HEK293T (cell line): ENCODE measurements around the gene MFN1.
"Not testable (repeated sequence)": the region's sequence is repeated elsewhere in the genome, so short reads cannot be mapped to it uniquely, and the experiment has no call there.

Experiments used
- CTCF ChIA-PET: fragments of 350-600 bp; formaldehyde crosslinking; extraction: SDS; loops from one replicate; lab custom pipeline; 2021; ENCODE audit warnings: antibody characterized with exemption, inconsistent platforms; lab: Yijun Ruan, JAX
- POLR2A ChIA-PET: fragments of 350-600 bp; formaldehyde crosslinking; extraction: SDS; loops from one replicate; lab custom pipeline; 2020; ENCODE audit warnings: antibody characterized with exemption, inconsistent platforms; lab: Yijun Ruan, JAX
- DNase-seq: peaks from one replicate; pipeline ENCODE4 v3.0.0; 2012; ENCODE audit warnings: mixed read lengths; ENCODE audit errors: extremely low spot score
- ARNT ChIP-seq: fragments of 450-650 bp; IDR thresholded peaks from 2 replicates; pipeline ENCODE4 v1.6.1; 2017; ENCODE audit warnings: mild to moderate bottlenecking
- BHLHE40 ChIP-seq: fragments of 450-650 bp; IDR thresholded peaks from 2 replicates; pipeline ENCODE4 v1.6.1; 2016; ENCODE audit warnings: mild to moderate bottlenecking, moderate library complexity, borderline replicate concordance
- CTBP1 ChIP-seq: fragments of 450-650 bp; IDR thresholded peaks from 2 replicates; pipeline ENCODE4 v1.6.1; 2016; ENCODE audit warnings: borderline replicate concordance
- ELF4 ChIP-seq: fragments of 450-650 bp; IDR thresholded peaks from 2 replicates; pipeline ENCODE4 v1.6.1; 2017; ENCODE audit warnings: antibody characterized with exemption
- FOXA1 ChIP-seq: fragments of 450-650 bp; IDR thresholded peaks from 2 replicates; pipeline ENCODE4 v1.6.1; 2016; ENCODE audit warnings: mild to moderate bottlenecking
- FOXK2 ChIP-seq: fragments of 450-650 bp; IDR thresholded peaks from 2 replicates; pipeline ENCODE4 v1.6.1; 2016; ENCODE audit warnings: mild to moderate bottlenecking
- FOXM1 ChIP-seq: fragments of 450-650 bp; IDR thresholded peaks from 2 replicates; pipeline ENCODE4 v1.6.1; 2017; ENCODE audit warnings: mild to moderate bottlenecking, borderline replicate concordance
- HDGF ChIP-seq: fragments of 450-650 bp; IDR thresholded peaks from 2 replicates; pipeline ENCODE4 v1.6.1; 2017; ENCODE audit warnings: antibody characterized with exemption, borderline replicate concordance
- L3MBTL2 ChIP-seq: fragments of 450-650 bp; conservative IDR thresholded peaks from 2 replicates; pipeline ENCODE4 v1.6.1; 2016; ENCODE audit warnings: mild to moderate bottlenecking
- LEF1 ChIP-seq: fragments of 450-650 bp; IDR thresholded peaks from 2 replicates; pipeline ENCODE4 v1.6.1; 2017; ENCODE audit warnings: mild to moderate bottlenecking, borderline replicate concordance
- NFRKB ChIP-seq: fragments of 450-650 bp; IDR thresholded peaks from 2 replicates; pipeline ENCODE4 v1.6.1; 2016; ENCODE audit warnings: mild to moderate bottlenecking, moderate library complexity
- PKNOX1 ChIP-seq: fragments of 450-650 bp; IDR thresholded peaks from 2 replicates; pipeline ENCODE4 v1.6.1; 2016
- SP1 ChIP-seq: fragments of 450-650 bp; IDR thresholded peaks from 2 replicates; pipeline ENCODE4 v1.6.1; 2017
- SUZ12 ChIP-seq: fragments of 450-650 bp; IDR thresholded peaks from 2 replicates; pipeline ENCODE4 v1.6.1; 2016; ENCODE audit warnings: mild to moderate bottlenecking
- TARDBP ChIP-seq: fragments of 450-650 bp; IDR thresholded peaks from 2 replicates; pipeline ENCODE4 v1.6.1; 2016
- ZNF384 ChIP-seq: fragments of 450-650 bp; IDR thresholded peaks from 2 replicates; pipeline ENCODE4 v1.6.1; 2016

The MFN1 gene

DNA sequence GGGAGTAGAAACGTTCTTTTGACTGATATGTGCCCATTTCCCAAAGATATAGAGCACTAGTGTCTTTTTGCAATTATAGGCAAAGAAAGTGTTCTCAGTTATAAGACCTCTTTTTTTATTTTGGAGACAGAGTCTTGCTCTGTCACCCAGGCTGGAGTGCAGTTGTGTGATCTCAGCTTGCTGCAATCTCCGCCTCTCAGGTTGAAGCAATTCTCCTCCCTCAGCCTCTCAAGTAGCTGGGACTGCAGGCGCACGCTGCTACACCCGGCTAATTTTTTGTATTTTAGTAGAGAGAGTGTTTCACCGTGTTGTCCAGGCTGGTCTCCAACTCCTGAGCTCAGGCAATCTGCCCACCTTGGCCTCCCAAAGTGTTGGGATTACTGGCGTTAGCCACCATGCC is 45.4 kb upstream of the MFN1 start:
- POLR2A ChIA-PET, result no interaction called here
- CTCF ChIA-PET, result interaction anchor here (1.2 kb wide), 1 partner anchor 20 kb away, joined by 3 read pairs; no protein-coding TSS in a partner anchor
- no peak for DNase-seq
- TF ChIP-seq FOXM1 (no peak), FOXA1 (no peak), TARDBP (no peak), L3MBTL2 (no peak), NFRKB (no peak), PKNOX1 (no peak), SP1 (no peak), FOXK2 (no peak)

- POLR2A ChIA-PET, result no interaction called here
- TF ChIP-seq HDGF (no peak), ZNF384 (no peak), FOXK2 (no peak), CTBP1 (no peak), BHLHE40 (no peak), FOXA1 (no peak), SUZ12 (no peak), ARNT (no peak), TARDBP (no peak), LEF1 (no peak), FOXM1 (no peak), L3MBTL2 (no peak), SP1 (no peak), NFRKB (no peak), PKNOX1 (no peak), ELF4 (no peak)
- CTCF ChIA-PET, result no interaction called here
- DNase-seq, result no peak
Observed at GRCh38 chr3:179304605-179305004, 42.9 kb upstream of the MFN1 start.

- CTCF ChIA-PET, POLR2A ChIA-PET, DNase-seq: not testable (repeated sequence)
Observed at GRCh38 chr3:179307362-179307761, 40.1 kb upstream of the MFN1 start.

DNA sequence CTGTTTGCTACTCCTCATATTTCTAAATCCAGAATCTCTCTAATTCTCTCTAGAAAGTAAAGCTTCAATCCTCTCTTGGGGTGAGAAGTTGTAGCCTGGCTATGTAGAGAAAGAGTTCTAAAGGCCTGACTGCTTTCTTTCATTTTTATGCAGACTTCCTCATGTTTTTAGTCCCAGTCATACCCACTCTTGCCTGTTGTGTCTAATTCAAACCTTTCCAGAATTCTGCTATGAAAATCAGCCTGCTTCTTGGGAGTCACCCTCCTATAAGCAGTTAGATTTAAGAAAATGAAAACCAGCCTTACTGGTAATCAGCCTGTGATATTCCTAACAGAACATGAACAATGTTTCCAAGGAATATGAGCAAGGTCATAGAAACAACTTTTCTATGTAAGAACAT is 39.5 kb upstream of the MFN1 start:
- TF ChIP-seq SUZ12 (no peak), BHLHE40 (no peak), NFRKB (no peak), FOXK2 (no peak), CTBP1 (no peak), TARDBP (no peak), ARNT (no peak), ELF4 (no peak)
- no peak for DNase-seq
- CTCF ChIA-PET, result no interaction called here
- POLR2A ChIA-PET, result no interaction called here

DNA sequence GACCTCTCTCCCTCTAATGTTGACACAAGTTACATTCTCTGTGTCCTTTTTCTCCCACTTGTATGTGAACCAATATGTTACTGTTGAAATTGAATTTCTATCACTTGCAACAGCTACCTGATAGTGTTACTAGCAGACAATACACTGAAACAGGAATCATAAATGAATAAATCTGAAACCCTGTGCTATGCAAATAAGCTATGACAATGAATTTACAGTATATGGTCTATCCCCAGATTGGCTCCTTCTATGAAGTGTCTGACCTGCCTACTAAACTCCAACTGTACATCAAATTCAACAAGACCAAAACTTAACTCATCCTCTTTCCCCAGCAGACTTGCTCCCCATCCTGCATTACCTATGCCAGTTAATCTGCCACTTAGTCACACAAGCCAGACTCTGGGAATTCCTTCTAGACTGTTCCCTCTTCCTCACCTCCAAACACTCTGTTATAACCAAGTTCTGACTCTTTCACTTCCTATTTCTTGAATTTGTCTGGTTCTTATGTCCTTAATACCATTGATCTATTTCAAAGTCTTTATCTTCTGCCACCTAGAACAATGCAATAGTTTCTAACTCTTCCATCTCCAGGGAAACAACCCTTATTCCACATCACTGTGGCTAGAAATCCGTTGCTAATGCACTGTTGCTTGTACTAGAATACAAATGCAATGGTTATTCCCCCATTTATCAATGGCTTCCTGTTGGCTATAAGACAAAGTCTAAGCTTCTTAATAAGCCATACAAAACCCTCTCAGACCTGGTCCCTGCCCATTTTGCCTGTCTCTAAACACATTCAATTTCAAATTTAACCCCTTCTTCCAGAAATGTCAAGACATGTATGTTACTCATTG is 38.1 kb upstream of the MFN1 start:
- CTCF ChIA-PET, result interaction anchor here (0.6 kb wide), 1 partner anchor 294 kb away, joined by 3 read pairs; no protein-coding TSS in a partner anchor
- TF ChIP-seq CTBP1 (no peak), ELF4 (no peak)

GRCh38 chr3:179318876-179319275 is 28.6 kb upstream of the MFN1 start:
- no peak for DNase-seq
- ChIA-PET CTCF (no interaction called here), POLR2A (no interaction called here)
- no peak for TF ChIP-seq NFRKB
- no peak for TF ChIP-seq TARDBP
- TF ChIP-seq FOXA1, result no peak
- TF ChIP-seq ELF4, result no peak
- no peak for TF ChIP-seq L3MBTL2
- TF ChIP-seq ZNF384, result no peak
- TF ChIP-seq ARNT, result no peak
- no peak for TF ChIP-seq LEF1
- TF ChIP-seq SUZ12, result no peak
- no peak for TF ChIP-seq FOXK2
- no peak for TF ChIP-seq CTBP1
- no peak for TF ChIP-seq FOXM1
- TF ChIP-seq SP1, result no peak
- TF ChIP-seq HDGF, result no peak
- TF ChIP-seq PKNOX1, result no peak
- TF ChIP-seq BHLHE40, result no peak

More for the DNA sequence above, 38.1 kb upstream of the MFN1 start:
- no peak for DNase-seq
- POLR2A ChIA-PET, result no interaction called here
